SW 1271 (cell line): Measurements from ENCODE around the gene LDLRAD4.
"Not testable (repeated sequence)": the region's sequence is repeated elsewhere in the genome, so short reads cannot be mapped to it uniquely, and the experiment has no call there.

ENCODE experiments used
- DNase-seq, 2 experiments: peaks; one replicate each; lab custom pipeline; 2025; lab: John Stamatoyannopoulos, UW

The LDLRAD4 gene

DNA sequence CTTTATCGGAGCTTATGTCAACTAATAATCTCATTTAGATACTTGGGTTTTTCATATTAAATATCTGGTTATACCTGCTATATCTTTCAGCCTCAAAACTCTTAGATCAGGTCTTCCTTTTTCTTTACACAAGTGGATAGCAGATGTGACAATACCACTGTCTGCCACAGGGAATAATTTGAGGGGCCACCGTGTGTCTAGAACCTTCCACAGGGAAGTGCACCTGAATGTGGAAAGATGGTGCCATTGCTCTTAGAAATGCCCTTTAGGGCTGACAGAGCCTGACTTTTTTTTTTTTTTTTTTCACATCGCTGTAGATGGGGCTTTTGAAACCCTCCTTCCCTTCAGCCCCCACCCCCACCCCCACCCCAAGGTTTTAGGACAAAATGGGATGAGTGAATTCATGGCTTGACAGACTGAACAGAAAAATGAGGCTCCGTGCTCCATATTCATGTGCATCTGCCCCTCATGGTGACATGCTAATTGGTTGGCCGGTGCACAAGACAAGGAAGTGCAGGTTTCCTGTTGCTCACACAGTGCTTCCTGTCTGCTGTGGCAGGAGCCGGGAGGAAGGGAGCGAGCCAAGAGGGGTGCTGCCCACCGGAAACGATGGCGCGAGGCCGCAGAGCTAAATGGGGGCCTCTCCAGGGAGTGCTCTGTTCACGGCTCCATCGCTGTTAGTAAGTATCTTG is 246.0 kb downstream of the LDLRAD4 start:
- no peak for DNase-seq

DNA sequence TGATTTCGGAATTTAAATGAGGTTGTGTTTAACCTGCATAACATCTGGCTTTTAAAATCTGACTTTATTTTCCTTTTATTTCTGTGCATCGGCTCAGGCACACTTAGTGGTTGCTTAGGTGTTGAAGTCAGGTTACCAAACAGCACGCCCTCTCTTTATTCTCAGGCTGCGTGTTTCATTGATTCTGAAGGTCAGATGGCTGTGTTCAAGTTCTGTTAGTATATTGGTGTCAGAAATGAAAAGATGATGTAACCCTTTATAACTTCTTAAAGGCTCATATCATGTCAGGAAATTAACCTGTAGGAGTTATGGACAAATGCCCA is 246.5 kb downstream of the LDLRAD4 start:
- no peak for DNase-seq

DNA sequence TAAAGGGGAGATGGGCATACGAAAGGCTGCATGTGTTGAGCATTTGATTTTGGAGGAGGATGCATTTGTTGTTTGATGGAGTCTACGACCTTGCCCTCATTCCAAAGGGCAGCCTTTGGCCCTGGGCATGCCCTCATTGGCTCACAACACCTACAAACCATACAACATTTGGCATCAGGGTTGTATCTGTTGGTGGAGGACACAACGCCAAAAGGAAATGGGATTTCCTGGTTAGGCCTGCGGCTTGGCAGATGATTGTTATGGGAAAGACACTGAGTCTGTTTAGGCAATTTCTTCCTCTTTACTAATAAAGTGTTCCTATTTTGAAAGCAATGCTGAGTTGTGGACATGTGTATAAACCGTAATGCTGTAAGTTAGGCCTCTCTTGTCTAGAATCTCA is 246.9 kb downstream of the LDLRAD4 start:
- DNase-seq: no peak

DNA sequence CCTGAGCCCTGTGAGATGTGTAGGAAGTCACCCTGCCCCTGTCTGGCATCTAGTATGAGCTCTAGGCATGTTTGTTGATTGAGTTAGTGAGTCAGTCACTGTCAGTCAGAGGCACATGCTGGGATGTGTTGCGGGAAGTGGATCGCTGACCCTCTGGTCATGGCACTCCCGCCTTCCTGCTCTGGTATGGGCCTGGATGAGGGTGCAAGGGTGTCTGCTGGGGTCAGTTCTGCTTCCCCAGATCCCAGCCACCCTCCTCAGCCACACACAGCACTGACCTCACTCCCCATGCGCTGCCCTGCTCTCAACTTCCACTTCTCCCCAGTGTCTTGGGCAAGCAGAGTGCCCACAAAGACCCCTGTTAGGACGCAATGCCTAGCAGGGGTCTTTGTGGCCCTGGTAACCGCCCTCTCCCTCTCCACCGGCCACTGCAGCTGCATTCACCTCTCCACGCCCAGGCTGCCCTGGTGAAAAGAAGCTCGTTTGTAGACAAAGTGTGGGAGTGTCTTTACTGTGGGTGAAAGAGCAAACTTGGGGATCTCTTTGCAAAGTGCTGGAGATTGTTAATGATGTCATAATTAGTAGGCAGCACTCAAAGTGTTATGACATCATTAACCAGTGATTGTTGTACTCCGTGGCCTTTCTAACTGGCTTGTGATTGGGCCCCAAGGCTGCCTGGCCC is 252.1 kb downstream of the LDLRAD4 start:
- DNase-seq: no peak

DNA sequence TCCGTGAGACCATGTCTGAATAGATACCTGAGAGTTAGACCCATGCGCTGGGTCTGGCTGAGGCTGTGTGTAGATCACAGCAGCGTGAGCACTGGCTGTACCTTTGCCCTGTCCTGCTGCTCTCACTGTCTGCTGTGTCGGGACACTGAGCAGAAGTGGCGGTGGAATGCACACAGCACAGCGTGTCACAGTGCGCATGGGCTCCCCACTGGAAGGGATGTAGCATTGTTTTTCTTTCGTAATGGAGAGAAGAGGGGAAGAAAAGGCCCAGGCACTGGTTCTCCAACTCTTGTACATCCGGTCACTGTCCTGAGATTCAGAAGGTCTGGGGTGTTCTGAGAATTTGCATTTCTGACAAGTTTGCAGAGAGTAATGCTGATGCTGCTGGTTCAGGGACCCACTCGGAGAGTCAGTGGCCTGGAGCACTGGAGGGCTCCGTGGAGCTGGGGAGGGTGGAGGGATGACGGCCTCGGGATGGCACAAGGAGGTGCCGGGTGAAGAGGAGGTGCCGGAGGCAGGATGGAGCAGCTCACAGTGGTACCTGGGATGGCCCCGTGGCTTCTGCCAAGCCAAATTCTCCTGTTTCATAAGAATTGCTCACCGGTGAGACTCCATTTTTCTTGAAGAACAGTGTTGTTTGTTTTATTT is 252.8 kb downstream of the LDLRAD4 start:
- DNase-seq: no peak

DNA sequence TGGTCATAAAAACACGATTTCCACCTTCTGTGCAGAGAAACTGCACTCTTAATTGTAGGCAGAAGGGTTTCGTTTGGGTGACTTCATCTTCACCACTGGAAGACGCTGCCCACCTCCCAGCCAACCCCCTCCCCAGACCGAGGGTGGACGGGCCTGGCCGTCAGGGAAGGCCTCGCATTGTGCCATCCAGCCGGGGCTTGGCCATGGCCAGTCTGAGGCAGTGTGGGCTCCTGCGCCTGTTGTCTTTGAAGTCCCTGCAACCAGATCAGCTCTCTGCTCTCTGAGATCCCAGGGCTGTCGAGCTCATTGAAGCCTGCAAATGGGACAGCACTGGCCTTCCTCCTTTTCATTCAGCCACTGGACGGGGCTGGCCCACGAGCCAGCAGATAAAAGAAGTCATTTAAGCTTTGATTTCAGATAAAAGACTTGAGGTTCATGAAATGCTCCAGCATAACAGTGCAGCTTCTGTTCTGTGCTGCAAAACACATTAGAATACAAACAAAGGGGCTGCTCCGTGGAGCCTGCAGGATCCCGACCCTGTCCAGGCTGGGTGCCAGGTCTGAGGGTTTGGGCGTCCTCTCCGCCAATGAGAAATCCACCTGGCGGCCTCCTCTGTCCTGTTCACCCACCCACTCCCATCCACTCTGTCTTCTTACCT is 253.5 kb downstream of the LDLRAD4 start:
- no peak for DNase-seq

DNA sequence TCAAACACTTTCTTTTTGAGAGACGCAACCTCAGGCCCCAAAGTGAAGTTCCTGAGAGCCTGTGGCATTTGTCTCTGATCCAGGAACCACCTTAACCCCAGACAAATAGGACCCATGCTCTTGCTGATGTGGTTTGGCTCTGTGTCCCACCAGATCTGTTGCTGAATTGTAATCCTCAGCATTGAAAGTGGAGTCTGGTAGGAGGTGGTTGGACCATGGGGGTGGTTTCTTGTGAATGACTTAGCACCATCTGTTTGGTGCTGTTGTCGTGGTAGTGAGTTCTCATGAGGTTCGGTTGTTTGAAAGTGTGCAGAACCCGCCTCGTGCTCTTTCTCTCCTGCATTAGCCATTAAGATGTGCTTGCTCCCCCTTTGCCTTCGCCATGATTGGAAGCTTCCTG is 255.2 kb downstream of the LDLRAD4 start:
- no peak for DNase-seq

DNA sequence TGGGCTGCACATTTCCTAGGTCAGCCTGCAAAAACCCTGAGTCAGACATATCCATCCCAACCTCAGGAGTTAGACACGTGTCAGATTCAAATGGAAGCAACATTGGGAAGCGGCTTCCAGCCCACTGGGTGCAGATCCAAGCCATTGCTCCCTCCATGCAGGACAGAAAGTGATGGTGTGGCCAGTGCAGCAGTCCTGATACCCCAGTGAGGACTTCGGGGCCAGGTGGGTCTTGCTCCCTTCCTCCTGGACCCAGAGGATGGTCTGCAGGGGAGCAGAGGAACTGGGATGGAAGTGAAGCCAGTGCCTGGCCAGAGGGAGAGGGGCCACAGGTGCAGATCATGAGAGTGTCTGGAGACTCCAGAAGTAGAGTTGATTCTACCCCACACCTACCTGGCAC is 255.8 kb downstream of the LDLRAD4 start:
- DNase-seq: no peak

DNA sequence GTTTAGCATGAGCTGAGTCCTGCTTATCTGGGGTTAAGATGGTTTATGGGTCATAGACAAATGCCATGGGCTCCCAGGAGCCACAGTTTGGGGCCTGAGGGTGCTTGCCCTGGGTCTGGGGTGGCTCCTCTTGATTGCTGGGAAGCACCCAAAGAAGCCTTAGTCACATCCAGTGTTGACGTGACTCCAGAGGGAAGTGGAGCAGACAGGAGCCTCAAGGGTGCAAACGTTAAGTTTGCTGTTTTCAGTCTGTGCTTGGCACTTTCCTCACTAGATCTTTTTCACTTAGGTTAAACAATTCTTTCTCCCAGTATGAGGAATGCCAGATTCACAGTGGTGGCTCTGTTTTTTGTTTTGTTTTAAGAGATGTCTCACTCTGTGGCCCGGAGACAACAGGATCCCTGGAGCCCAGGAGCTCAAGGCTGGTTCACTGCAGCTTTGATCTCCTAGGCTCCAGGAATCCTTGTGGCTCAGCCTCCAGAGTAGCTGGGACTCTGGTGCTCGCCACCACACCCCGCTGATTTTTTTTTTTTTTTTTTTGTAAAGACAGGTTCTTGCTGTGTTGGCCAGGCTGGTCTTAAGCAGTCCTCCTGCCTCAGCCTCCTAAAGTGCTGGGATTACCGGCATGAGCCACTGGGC is 256.5 kb downstream of the LDLRAD4 start:
- no peak for DNase-seq

DNA sequence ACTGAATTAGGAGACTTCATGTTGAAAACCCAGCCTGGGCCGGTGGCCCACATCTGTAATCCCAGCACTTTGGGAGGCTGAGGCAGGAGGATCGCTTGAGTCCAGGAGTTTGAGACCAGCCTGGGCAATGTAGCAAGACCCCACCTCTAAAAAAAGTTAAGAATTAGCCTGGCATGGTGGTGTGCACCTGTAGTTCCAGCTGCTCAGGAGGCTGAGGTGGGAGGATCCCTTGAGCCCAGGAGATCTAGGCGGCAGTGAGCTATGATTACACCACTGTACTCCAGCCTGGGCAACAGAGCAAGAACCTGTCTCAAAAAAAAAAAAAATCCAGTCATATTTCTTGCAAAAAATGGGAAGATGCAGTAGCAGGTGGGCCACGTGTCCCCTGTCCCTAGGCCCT is 257.8 kb downstream of the LDLRAD4 start:
- not testable (repeated sequence) for DNase-seq

DNA sequence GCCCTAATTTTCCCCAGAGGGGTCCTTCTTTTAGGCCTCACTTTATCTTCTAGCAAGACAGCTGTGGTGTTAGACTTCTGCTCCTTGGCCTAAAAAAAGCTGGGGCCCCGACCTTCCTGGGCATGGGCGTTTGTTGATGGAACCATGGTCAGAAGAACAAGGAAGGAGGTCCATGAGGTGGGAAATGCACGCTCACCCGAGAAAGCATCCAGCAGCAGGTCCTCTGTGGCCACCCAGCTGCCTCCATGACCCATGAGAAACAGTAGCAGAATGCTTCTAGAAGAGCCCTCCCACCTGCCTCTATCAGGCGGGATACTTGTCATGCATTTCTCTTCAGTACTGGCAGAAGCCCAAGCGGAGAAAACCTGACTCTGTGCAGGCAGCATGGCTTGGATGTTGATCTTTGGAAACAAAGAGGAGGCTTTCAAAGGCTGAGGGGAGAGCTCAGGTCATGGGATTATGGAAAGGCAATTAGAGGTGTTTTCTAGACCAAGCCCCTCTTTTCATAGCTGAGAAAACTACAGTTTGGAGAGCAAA is 258.7 kb downstream of the LDLRAD4 start:
- no peak for DNase-seq

DNA sequence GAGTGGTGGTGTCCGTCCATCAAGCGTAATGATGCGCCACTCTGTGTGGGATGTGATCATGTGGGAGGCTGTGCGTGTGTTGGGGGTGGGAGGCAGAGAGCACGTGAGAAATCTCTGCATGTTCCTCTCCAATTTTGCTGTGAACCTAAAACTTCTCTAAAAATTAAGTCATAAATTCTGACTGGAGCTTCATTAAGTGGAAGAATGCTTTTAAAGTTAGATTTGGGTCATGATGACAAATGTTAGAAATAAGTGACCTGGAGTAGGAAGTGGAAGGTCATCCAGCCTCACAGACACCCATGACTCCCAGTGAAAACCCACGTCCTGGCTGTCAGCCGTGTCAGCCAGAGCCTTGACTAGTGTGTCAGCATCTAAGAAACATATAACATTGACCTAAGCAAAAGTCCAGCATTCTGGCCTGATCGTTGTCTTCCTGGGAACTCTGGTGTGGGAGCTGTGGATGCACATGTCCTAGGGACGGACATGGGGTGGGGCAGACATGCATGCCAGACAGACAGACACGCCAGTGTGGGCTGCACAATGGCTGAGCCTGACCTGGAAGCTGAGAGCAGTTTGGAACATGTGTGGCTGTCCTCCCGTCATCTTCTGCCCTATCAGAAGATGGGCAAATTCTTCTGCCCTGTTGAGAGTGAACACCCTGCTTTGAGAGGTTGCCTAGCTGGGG is 262.2 kb downstream of the LDLRAD4 start:
- no peak for DNase-seq

DNA sequence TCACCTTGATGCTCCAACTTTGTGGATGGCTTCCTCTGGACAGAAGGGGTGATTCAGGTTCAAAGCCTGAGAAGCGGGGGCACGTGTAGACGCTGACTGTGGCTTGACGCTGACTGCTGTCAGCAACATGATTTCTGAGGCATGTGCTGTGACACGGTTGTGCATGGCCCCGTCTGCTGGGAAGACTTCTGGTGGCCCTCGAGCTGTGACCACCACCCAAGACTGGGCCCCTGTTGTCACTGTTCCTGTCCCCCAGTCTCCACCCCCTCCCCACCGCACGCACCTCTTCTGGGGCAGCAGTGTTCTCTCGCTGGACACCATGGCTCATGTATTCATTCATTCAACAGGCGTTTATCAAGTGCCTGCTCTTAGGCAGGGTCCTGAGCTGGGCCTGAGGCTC is 262.8 kb downstream of the LDLRAD4 start:
- no peak for DNase-seq

DNA sequence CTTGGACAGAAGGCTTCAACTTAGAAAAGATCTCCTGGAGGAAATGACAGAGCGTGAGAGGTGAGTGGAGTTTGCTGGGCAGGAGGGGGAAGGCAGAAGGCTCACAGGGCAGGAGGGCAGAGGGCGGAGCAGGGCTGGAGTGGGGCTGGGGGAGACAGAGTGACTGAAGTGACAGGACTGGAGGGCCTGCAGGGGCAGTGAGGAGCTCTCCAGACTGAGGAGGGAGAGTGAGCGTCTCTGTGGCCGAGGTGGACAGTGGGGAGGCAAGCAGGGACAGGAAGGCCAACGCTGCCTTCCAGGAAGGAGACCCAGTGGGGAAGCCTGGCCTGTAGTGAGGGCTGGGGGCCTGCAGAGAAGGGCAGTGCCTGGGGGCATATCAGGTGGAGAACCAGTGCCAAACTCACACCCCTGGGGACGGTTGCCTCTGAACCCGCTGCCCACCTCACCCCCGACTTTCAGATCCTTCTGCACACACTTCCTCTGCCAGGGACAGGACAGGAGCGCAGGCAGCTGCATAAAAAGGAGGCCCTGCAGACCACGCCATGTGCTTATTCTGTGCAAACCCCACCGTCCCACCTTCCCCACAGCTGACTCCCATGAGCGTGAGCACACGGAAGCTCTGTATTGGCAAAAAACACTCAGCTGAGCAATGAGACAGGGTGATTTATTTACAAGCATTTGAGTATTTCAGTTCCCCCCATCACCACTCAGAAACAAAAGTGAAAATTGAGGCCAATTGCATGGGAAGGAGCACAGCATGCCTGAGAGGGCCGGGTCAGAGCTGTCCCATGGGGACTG is 263.5 kb downstream of the LDLRAD4 start:
- no peak for DNase-seq

DNA sequence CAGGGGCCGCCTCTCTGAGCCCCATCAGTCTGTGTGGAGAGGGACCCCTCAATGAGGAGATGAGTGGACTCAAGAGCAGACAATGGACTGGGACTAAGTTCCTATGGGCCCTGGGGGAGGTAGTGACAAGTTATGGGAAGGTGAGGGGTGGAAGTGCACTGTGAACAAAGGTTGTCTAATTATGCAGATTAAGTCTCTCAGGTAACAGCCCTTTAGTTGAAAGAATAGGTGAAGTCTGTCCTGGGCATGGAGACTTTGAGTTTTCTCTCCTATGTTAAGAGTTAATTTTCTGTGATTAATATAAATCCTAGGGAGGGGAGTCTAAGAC is 264.0 kb downstream of the LDLRAD4 start:
- no peak for DNase-seq

DNA sequence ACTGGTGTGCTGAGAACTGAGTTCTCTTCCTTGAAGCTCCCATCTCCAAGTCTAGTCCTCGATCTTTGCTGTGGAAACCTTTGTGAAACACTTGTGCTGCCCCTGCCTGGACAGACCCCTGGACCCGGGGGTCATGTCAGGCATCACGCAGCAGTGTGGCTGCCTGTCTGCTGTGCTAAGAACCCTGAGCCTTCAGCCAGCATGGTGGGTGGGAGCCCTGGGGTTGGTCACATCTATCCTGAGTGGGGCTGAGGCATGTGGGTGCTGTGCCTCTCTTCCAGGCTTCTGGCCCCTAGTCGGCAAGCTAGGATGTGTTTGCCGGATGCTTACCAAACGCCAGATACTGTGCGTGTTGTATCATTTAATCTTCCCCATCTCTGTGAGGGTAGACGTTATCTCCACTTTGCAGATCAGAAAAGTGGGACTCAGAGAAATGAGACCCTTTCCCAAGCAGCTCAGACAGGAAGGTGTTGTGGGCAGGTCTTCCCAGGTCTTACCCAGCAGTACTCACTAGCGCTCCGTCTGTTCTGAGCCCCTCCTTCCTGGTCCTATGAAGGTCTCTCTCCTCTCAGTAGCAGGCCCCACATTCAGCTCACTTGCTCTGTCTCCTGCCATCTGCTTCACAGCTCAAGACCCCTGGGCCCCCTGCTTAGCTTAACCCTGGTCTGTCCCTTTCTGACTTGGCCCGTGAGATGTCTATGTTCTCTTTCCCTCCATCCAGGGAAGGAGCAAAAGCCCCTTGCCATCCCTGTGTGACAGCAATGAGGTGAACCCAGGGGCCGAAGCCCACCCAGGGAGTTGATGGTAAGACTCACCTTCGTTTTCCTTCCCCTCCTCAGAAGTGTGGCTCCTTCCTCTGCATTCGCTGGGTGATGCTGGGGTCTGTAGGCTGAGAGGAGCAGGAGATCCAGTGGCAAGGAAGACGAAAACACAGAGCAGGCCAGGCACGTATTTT is 265.0 kb downstream of the LDLRAD4 start:
- DNase-seq: no peak

DNA sequence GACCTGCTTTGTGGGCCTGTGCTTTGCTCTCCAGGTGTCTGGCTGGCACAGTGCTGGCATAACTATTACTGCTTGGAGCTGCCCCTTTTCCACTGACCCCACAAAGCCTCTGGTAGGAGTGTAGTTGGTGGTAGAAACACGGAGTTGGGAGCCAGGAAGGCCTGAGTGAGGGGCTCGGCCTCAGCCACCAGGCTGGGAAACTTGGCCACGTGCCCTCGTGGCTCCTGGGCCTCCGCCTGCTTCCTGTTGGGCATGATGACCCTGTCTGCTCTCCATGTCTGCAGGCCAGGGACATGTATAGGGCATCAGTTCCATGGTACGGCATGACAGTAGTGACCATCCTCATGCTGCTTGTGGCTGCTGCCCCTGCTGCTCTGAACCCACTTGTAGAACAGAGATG is 266.6 kb downstream of the LDLRAD4 start:
- DNase-seq: no peak

DNA sequence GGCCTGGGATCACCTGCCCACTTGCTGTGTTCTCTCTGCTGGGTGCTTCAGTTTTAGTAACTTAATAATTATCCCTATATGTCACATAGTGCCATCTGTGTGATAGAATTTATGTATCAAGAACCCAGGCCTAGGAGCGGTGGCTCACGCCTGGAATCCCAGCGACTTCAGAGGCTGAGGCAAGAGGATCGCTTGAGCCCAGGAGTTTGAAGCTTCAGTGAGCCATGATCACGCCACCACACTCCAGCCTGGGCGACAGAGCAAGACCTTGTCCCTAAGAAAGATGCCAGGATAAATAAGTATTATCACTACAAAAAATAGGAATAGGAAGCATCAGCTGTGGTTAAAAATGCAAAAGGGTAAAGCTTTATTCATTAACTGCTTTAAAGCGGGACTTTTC is 267.0 kb downstream of the LDLRAD4 start:
- DNase-seq: no peak

DNA sequence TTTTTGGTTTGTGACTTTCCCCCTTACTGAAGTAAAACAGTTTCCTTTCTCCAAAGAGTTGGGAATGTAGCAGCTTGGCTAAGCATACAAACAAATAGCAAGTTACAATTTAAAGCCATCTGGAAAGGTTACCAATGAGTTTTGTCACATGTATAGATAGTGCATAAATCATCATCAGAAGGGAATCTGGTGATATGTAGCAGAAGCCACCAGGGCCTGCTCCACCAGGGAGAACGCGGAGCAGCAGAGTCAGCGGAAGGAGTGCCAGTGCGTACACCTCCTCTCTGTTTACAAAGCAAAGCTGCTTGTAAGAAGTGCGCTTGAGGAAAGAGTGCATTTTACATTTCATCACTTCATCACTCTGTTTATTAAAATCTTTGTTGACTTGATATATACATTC is 267.7 kb downstream of the LDLRAD4 start:
- no peak for DNase-seq

DNA sequence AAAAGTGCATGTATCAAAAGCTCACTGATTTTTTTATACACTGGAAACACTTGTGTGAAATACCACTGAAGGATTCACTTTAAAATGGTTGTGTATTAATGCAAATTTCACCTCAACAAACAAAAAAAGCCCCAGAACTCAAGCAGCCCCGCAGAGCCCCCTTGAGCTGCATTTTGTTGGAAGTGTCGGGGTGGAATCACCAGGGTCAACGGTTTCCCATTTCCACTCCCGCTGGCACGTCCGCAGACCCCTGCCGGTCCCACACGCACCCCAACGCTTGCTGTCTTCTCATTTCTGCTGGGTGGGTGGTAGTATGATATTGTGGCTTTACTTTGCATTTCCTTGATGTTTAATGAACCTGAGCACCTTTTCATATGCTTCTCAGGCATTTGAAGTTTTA is 268.1 kb downstream of the LDLRAD4 start:
- no peak for DNase-seq
